H9 (cell line): Measurements from ENCODE around the gene ARHGAP35. TPM values are rescaled to one million over a fixed set of nuclear protein-coding genes. Genes with fewer than 3 reads are reported as not detected.
"Not testable (repeated sequence)": the region's sequence is repeated elsewhere in the genome, so short reads cannot be mapped to it uniquely, and the experiment has no call there.

Experiments used
- DNase-seq: peaks from one replicate; pipeline ENCODE4 v3.0.0-alpha.2; 2017
- H2AFZ ChIP-seq: one replicate; pipeline ENCODE4 v1.6.1; 2013; ENCODE audit warnings: mild to moderate bottlenecking, low read length, control low read depth, moderate library complexity
- H2AK5ac ChIP-seq: 2 replicates; pipeline ENCODE4 v1.6.1; 2013; ENCODE audit warnings: low read length, control low read depth, mixed read lengths; ENCODE audit not compliant: insufficient read length
- H2BK120ac ChIP-seq: one replicate; pipeline ENCODE4 v1.6.1; 2013; ENCODE audit warnings: low read depth, mild to moderate bottlenecking, low read length, control low read depth, inconsistent platforms; ENCODE audit not compliant: poor library complexity, severe bottlenecking
- H2BK12ac ChIP-seq: 2 replicates; pipeline ENCODE4 v1.6.1; 2013; ENCODE audit warnings: low read length, control low read depth, mixed read lengths, low read depth; ENCODE audit not compliant: insufficient read length
- H2BK15ac ChIP-seq: 2 replicates; pipeline ENCODE4 v1.6.1; 2013; ENCODE audit warnings: low read depth, low read length, control low read depth
- H2BK20ac ChIP-seq: one replicate; pipeline ENCODE4 v1.6.1; 2013; ENCODE audit warnings: low read depth, mild to moderate bottlenecking, low read length, control low read depth, inconsistent platforms; ENCODE audit not compliant: poor library complexity, severe bottlenecking
- H2BK5ac ChIP-seq: 2 replicates; pipeline ENCODE4 v1.6.1; 2013; ENCODE audit warnings: low read length, control low read depth, mixed read lengths; ENCODE audit not compliant: insufficient read length
- H3K14ac ChIP-seq: 2 replicates; pipeline ENCODE4 v1.6.1; 2013; ENCODE audit warnings: low read length, control low read depth; ENCODE audit not compliant: insufficient read depth
- H3K18ac ChIP-seq: 2 replicates; pipeline ENCODE4 v1.6.1; 2013; ENCODE audit warnings: low read depth, mild to moderate bottlenecking, mixed read lengths, low read length, control low read depth; ENCODE audit not compliant: insufficient read length
- H3K23ac ChIP-seq: 2 replicates; pipeline ENCODE4 v1.6.1; 2013; ENCODE audit warnings: low read length, control low read depth, mixed read lengths, low read depth; ENCODE audit not compliant: insufficient read length
- H3K23me2 ChIP-seq: 2 replicates; pipeline ENCODE4 v1.6.1; 2013; ENCODE audit warnings: low read depth, mild to moderate bottlenecking, mixed read lengths, low read length, control low read depth; ENCODE audit not compliant: insufficient read length, poor library complexity, severe bottlenecking
- H3K27ac ChIP-seq: 2 replicates; pipeline ENCODE4 v1.5.1; 2013; ENCODE audit warnings: low read length, control low read depth, mixed read lengths, low read depth; ENCODE audit not compliant: insufficient read length
- H3K27me3 ChIP-seq: 2 replicates; pipeline ENCODE4 v1.6.1; 2013; ENCODE audit warnings: low read length, control low read depth, inconsistent platforms; ENCODE audit not compliant: insufficient read depth
- H3K4ac ChIP-seq: 2 replicates; pipeline ENCODE4 v1.6.1; 2013; ENCODE audit warnings: low read depth, mild to moderate bottlenecking, control low read depth, inconsistent platforms, low read length, moderate library complexity
- H3K4me1 ChIP-seq: 2 replicates; pipeline ENCODE4 v1.6.1; 2013; ENCODE audit warnings: low read length, control low read depth, inconsistent platforms; ENCODE audit not compliant: insufficient read depth
- H3K4me2 ChIP-seq: 2 replicates; pipeline ENCODE4 v1.6.1; 2013; ENCODE audit warnings: low read length, control low read depth, mixed read lengths; ENCODE audit not compliant: insufficient read length, insufficient read depth
- H3K56ac ChIP-seq: 2 replicates; pipeline ENCODE4 v1.6.1; 2013; ENCODE audit warnings: low read depth, mild to moderate bottlenecking, mixed read lengths, low read length, control low read depth; ENCODE audit not compliant: insufficient read length
- H3K79me1 ChIP-seq: 2 replicates; pipeline ENCODE4 v1.6.1; 2013; ENCODE audit warnings: low read depth, mild to moderate bottlenecking, moderate library complexity, low read length, control low read depth, inconsistent platforms; ENCODE audit not compliant: insufficient read depth, poor library complexity, severe bottlenecking
- H3K79me2 ChIP-seq: 2 replicates; pipeline ENCODE4 v1.6.1; 2013; ENCODE audit warnings: low read length, control low read depth, inconsistent platforms; ENCODE audit not compliant: insufficient read depth
- H3K9ac ChIP-seq: 2 replicates; pipeline ENCODE4 v1.6.1; 2013; ENCODE audit warnings: low read length, control low read depth, mixed read lengths; ENCODE audit not compliant: insufficient read length; ENCODE audit errors: extremely low read depth
- H3K9me3 ChIP-seq: one replicate; pipeline ENCODE4 v1.6.1; 2013; ENCODE audit warnings: low read depth, low read length, inconsistent platforms; ENCODE audit not compliant: control insufficient read depth
- H3T11ph ChIP-seq: one replicate; pipeline ENCODE4 v1.6.1; 2013; ENCODE audit warnings: mild to moderate bottlenecking, low read length, control low read depth, inconsistent platforms
- H4K20me1 ChIP-seq: one replicate; pipeline ENCODE4 v1.6.1; 2013; ENCODE audit not compliant: control insufficient read depth, insufficient read length, insufficient read depth
- H4K5ac ChIP-seq: 2 replicates; pipeline ENCODE4 v1.6.1; 2013; ENCODE audit warnings: low read depth, mild to moderate bottlenecking, mixed read lengths, low read length, control low read depth; ENCODE audit not compliant: insufficient read length
- H4K8ac ChIP-seq: replicated peaks from 2 replicates; pipeline ENCODE4 v1.6.1; 2013; ENCODE audit warnings: low read length, control low read depth, mixed read lengths, low read depth; ENCODE audit not compliant: insufficient read length
- H4K91ac ChIP-seq: 2 replicates; pipeline ENCODE4 v1.6.1; 2013; ENCODE audit warnings: low read depth, mild to moderate bottlenecking, moderate library complexity, mixed read lengths, low read length, control low read depth; ENCODE audit not compliant: insufficient read length
- H3K27ac Mint-ChIP-seq, 3 experiments: 2 replicates in 2 of 3; 3 replicates in 1 of 3; pipeline ENCODE4 v1.8.0; 2020 to 2021; ENCODE audit warnings: mixed read lengths in 3 of 3, mild to moderate bottlenecking in 1 of 3, moderate library complexity in 1 of 3
- H3K27me3 Mint-ChIP-seq: 2 replicates; pipeline ENCODE4 v1.8.0; 2021; ENCODE audit warnings: low read depth, mild to moderate bottlenecking, moderate library complexity, mixed read lengths
- H3K36me3 Mint-ChIP-seq, 3 experiments: 2 replicates in 2 of 3; 3 replicates in 1 of 3; pipeline ENCODE4 v1.8.0; 2020 to 2021; ENCODE audit warnings: low read depth in 3 of 3, mixed read lengths in 3 of 3; ENCODE audit not compliant: insufficient read depth in 1 of 3
- H3K4me1 Mint-ChIP-seq, 2 experiments: 2 replicates each; pipeline ENCODE4 v1.8.0; 2020; ENCODE audit warnings: mixed read lengths in 2 of 2
- H3K4me3 Mint-ChIP-seq, 2 experiments: 2 replicates in 1 of 2; 3 replicates in 1 of 2; pipeline ENCODE4 v1.8.0; 2020 to 2021; ENCODE audit warnings: mild to moderate bottlenecking in 2 of 2, mixed read lengths in 2 of 2, moderate library complexity in 1 of 2
- H3K9me3 Mint-ChIP-seq, 2 experiments: 2 replicates in 1 of 2; 3 replicates in 1 of 2; pipeline ENCODE4 v1.8.0; 2020; ENCODE audit warnings: mild to moderate bottlenecking in 2 of 2, mixed read lengths in 2 of 2, moderate library complexity in 1 of 2
- CTCF ChIP-seq: fragments of 200-600 bp; sonication (generic); conservative IDR thresholded peaks from 3 replicates; pipeline ENCODE4 v1.8.0; 2021; ENCODE audit warnings: antibody characterized with exemption, mild to moderate bottlenecking
- WGBS: extraction: QIAGEN DNeasy Blood & Tissue Kit; methylation state at CpG from one replicate; pipeline ENCODE4 v1.1.7; 2013; ENCODE audit warnings: missing lambda C conversion rate, low lambda C conversion rate, mixed read lengths; ENCODE audit not compliant: insufficient read length; ENCODE audit errors: extremely low coverage; 5-methylcytosine and 5-hydroxymethylcytosine counted together
- total RNA-seq: library from RNA; stranded (reverse); gene quantifications from 2 replicates; pipeline ENCODE4 v1.2.1, GENCODE V29; 2021

Gene ARHGAP35
- total RNA-seq, 1 experiment from 2014 or later = 49.8 TPM

DNA sequence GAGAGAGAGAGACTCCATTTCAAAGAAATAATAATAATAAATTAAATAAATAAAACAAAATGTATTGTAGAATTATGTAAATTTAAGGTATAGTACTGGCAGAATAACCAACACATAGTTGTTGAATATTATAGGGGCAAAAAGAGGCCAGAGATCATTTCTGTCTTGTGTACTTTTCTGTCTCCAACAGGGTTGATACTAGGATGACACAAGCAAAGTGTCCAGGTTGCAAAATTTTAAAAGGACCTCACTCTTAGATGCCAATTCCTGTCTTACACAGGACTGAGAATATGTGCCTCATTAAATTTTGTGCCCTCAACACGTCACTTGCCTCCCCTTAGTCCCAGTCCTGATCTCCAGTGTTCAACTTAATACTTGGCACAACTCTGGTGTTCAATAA lies 8.0 kb upstream of the ARHGAP35 start:
- WGBS = no CpG with 5 or more reads among the region's 1 CpG
- Histone ChIP-seq H2BK120ac (no peak overlapping the region), H3K4me2 (no peak overlapping the region), H3K23me2 (peaks cover 4% of the 10 kb centered on the region), H3K56ac (no peak overlapping the region), H3T11ph (no peak overlapping the region), H2AFZ (no peak overlapping the region), H3K18ac (no peak overlapping the region), H2BK20ac (no peak overlapping the region), H3K23ac (no peak overlapping the region), H2BK12ac (no peak overlapping the region), H4K20me1 (no peaks in the 10 kb centered on the region), H4K91ac (no peak overlapping the region), H4K8ac (no peak overlapping the region), H4K5ac (no peak overlapping the region), H2BK5ac (no peak overlapping the region), H3K27me3 (peaks cover 2% of the 10 kb centered on the region; the same call in 1 of the 2 replicates), H2BK15ac (no peak overlapping the region), H3K4me1 (peaks cover 4% of the 10 kb centered on the region; the same call in 1 of the 2 replicates), H3K4ac (no peak overlapping the region), H3K9ac (no peak overlapping the region), H2AK5ac (no peak overlapping the region), H3K79me2 (no peaks in the 10 kb centered on the region), H3K27ac (no peak overlapping the region), H3K14ac (no peak overlapping the region), H3K79me1 (no peaks in the 10 kb centered on the region), H3K9me3 (no peaks in the 10 kb centered on the region)
- DNase-seq = no peak
- Mint-ChIP-seq H3K4me1 (peaks cover 19 to 21% of the 10 kb centered on the region in 2 experiments), H3K27me3 (peaks cover 17% of the 10 kb centered on the region), H3K36me3 (peaks cover under 1 to 2% (median 2%) of the 10 kb centered on the region in 3 experiments; a peak in 6 of 7 replicates), H3K9me3 (no peaks in the 10 kb centered on the region), H3K4me3 (no peak overlapping the region), H3K27ac (no peak overlapping the region)
- TF ChIP-seq CTCF = no peak

- H3K23me2 ChIP-seq, H3K27me3 ChIP-seq, H4K8ac ChIP-seq, H3T11ph ChIP-seq, H4K5ac ChIP-seq, H3K18ac ChIP-seq, H2BK15ac ChIP-seq, H4K91ac ChIP-seq, H2BK120ac ChIP-seq, H3K4me1 ChIP-seq, H2BK5ac ChIP-seq, H2AK5ac ChIP-seq, H4K20me1 ChIP-seq, H3K4me3 Mint-ChIP-seq, H3K79me1 ChIP-seq, DNase-seq, H3K9ac ChIP-seq, H3K9me3 ChIP-seq, H3K4me2 ChIP-seq, H3K79me2 ChIP-seq, H3K23ac ChIP-seq, H3K27ac Mint-ChIP-seq, H2BK12ac ChIP-seq, H2BK20ac ChIP-seq, H3K56ac ChIP-seq, H2AFZ ChIP-seq, H3K14ac ChIP-seq, H3K4ac ChIP-seq, H3K27ac ChIP-seq, H3K9me3 Mint-ChIP-seq, H3K36me3 Mint-ChIP-seq: not testable (repeated sequence)
- no CpG with 5 or more reads among the region's 13 CpGs for WGBS
- H3K27me3 Mint-ChIP-seq = peaks cover 17% of the 10 kb centered on the region
- peaks cover 12 to 18% of the 10 kb centered on the region in 2 experiments for H3K4me1 Mint-ChIP-seq
Measured at GRCh38 chr19:46854698-46855097, 6.1 kb upstream of the ARHGAP35 start.
